Measurements from ENCODE around the gene AGPAT3. TPM values are rescaled to one million over a fixed set of nuclear protein-coding genes. Genes with fewer than 3 reads are reported as not detected.

Gene AGPAT3
- total and polyA plus RNA-seq, 2 donors (not counting 3 experiments of a cell fraction or from before 2014, with no cell fraction given) = 39.9 to 76.7 TPM

DNA sequence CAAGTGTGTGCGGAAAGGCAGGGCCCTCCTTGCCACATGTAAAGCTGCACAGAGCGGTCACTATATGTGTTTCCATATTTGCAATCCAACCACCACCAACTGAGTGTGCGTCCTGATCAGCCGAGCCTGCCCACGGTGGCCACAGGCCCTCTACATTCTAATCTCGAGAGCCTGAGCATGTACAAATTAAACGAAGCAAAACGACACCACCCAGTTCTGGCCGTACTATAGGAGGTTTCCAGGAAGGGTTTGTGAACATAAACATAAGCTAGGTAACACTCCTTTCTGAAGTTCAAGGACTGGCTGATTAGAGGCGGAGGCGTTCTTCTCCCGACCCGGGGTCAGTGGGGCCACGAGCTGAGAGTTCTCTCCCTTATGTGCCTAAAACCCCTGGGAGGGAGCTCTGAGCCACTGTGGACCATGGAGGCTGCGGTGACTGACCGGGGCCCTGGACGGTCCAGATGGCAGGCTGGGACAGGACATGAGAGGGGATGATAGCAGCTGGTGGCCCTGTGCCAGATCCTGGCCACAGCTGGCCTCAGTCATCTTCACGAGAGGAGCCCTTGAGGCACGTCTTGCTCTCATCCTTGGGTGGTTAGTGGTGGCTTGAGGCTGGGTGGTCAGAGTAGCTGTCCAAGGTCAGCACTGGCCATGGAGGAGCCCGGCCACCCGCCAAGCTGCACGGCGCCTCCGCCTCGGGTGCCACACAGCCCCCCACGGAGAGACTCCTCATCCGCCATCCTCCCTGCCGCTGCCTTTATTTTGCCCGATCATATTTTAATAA, 108.0 kb downstream of the AGPAT3 start:
- H3K9me1 ChIP-seq (replicated peaks; ENCODE audit: control insufficient read depth, extremely low read depth, insufficient read depth, low read length) = no peaks in the 10 kb centered on the region
- no peak overlapping the region for H3K27ac ChIP-seq (ENCODE audit: insufficient read depth, low read depth, low read length)
- H3K9ac ChIP-seq (replicated peaks; ENCODE audit: extremely low read depth, insufficient read depth, low read length) = no peak overlapping the region
- no TSS peak for BruUV-seq (replicated peaks)
- DNase-seq (ENCODE audit: low read depth, low spot score) (no peak), FAIRE-seq (no peak)
- no peak overlapping the region for H3K4me2 ChIP-seq (ENCODE audit: insufficient read depth, low read length)
- H3K27me3 ChIP-seq (ENCODE audit: control insufficient read depth in 2 of 2, insufficient read depth in 2 of 2, low read length in 2 of 2) = no peaks in the 10 kb centered on the region
- intact Hi-C loops (cut with micrococcal nuclease) (no loop called here), dilution Hi-C loops (cut with MboI; ENCODE audit: extremely low pct_ligation_motif_present, low sequenced_read_pairs) (no loop called here)
- no peaks in the 10 kb centered on the region for H3K79me2 ChIP-seq (ENCODE audit: control insufficient read depth, insufficient read depth, low read length)
- H4K20me1 ChIP-seq (replicated peaks; ENCODE audit: control insufficient read depth, extremely low read depth, insufficient read depth, low read length) = no peaks in the 10 kb centered on the region
- TF ChIP-seq JUN (IDR thresholded peaks at IDR 0.05; ENCODE audit: borderline replicate concordance, insufficient read depth, insufficient read length, low read depth) = no peak
- TF ChIP-seq, protein P1, sequence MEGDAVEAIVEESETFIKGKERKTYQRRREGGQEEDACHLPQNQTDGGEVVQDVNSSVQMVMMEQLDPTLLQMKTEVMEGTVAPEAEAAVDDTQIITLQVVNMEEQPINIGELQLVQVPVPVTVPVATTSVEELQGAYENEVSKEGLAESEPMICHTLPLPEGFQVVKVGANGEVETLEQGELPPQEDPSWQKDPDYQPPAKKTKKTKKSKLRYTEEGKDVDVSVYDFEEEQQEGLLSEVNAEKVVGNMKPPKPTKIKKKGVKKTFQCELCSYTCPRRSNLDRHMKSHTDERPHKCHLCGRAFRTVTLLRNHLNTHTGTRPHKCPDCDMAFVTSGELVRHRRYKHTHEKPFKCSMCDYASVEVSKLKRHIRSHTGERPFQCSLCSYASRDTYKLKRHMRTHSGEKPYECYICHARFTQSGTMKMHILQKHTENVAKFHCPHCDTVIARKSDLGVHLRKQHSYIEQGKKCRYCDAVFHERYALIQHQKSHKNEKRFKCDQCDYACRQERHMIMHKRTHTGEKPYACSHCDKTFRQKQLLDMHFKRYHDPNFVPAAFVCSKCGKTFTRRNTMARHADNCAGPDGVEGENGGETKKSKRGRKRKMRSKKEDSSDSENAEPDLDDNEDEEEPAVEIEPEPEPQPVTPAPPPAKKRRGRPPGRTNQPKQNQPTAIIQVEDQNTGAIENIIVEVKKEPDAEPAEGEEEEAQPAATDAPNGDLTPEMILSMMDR (IDR thresholded peaks at IDR 0.05; ENCODE audit: extremely low read depth in 1 of 2, insufficient read depth in 1 of 2, low read depth in 1 of 2, low read length in 2 of 2) = no peak
- TF ChIP-seq POLR2AphosphoS5 (IDR thresholded peaks at IDR 0.05; ENCODE audit: insufficient read depth, low read depth, low read length) = no peak
- CTCF ChIA-PET = interaction anchor here (0.9 to 1.4 kb wide), 2 partner anchors 20 to 162 kb away, joined by 3 read pairs; no protein-coding TSS in a partner anchor
- no peaks in the 10 kb centered on the region for H3K9me3 ChIP-seq (replicated peaks; ENCODE audit: control insufficient read depth, insufficient read depth, low read length)
- no peak overlapping the region for H3K4me3 ChIP-seq (replicated peaks in 1 of 3; ENCODE audit: insufficient read depth in 1 of 3, low read depth in 1 of 3, low read length in 3 of 3)
- H3K4me1 ChIP-seq (ENCODE audit: control insufficient read depth, extremely low read depth, insufficient read depth, low read length) = no peaks in the 10 kb centered on the region
- peaks cover 7 to 34% of the 10 kb centered on the region in 2 experiments for H3K36me3 ChIP-seq (ENCODE audit: control insufficient read depth in 2 of 2, extremely low read depth in 1 of 2, insufficient read depth in 2 of 2, low read length in 2 of 2)
- POLR2A ChIA-PET = no interaction called here
- no peak overlapping the region for H2AFZ ChIP-seq (ENCODE audit: low read depth, low read length)

GRCh38 chr21:43973634-43973955, 108.6 kb downstream of the AGPAT3 start:
- H3K27ac ChIP-seq (ENCODE audit: insufficient read depth, low read depth, low read length) = no peak overlapping the region
- H2AFZ ChIP-seq (ENCODE audit: low read depth, low read length) = no peak overlapping the region
- no peaks in the 10 kb centered on the region for H3K4me1 ChIP-seq (ENCODE audit: control insufficient read depth, extremely low read depth, insufficient read depth, low read length)
- CTCF ChIA-PET = interaction anchor here (0.9 to 1.4 kb wide), 2 partner anchors 20 to 162 kb away, joined by 3 read pairs; no protein-coding TSS in a partner anchor
- H3K4me3 ChIP-seq (replicated peaks in 1 of 3; ENCODE audit: insufficient read depth in 1 of 3, low read depth in 1 of 3, low read length in 3 of 3) = no peak overlapping the region
- H4K20me1 ChIP-seq (replicated peaks; ENCODE audit: control insufficient read depth, extremely low read depth, insufficient read depth, low read length) = no peaks in the 10 kb centered on the region
- no peak overlapping the region for H3K9ac ChIP-seq (replicated peaks; ENCODE audit: extremely low read depth, insufficient read depth, low read length)
- intact Hi-C loops (cut with micrococcal nuclease) (no loop called here), dilution Hi-C loops (cut with MboI; ENCODE audit: extremely low pct_ligation_motif_present, low sequenced_read_pairs) (no loop called here)
- H3K36me3 ChIP-seq (ENCODE audit: control insufficient read depth in 2 of 2, extremely low read depth in 1 of 2, insufficient read depth in 2 of 2, low read length in 2 of 2) = peaks cover 7 to 34% of the 10 kb centered on the region in 2 experiments
- POLR2A ChIA-PET = no interaction called here
- no peaks in the 10 kb centered on the region for H3K27me3 ChIP-seq (ENCODE audit: control insufficient read depth in 2 of 2, insufficient read depth in 2 of 2, low read length in 2 of 2)
- no peaks in the 10 kb centered on the region for H3K9me3 ChIP-seq (replicated peaks; ENCODE audit: control insufficient read depth, insufficient read depth, low read length)
- no TSS peak for BruUV-seq (replicated peaks)
- no peaks in the 10 kb centered on the region for H3K79me2 ChIP-seq (ENCODE audit: control insufficient read depth, insufficient read depth, low read length)
- H3K9me1 ChIP-seq (replicated peaks; ENCODE audit: control insufficient read depth, extremely low read depth, insufficient read depth, low read length) = no peaks in the 10 kb centered on the region
- TF ChIP-seq GATA2 (IDR thresholded peaks at IDR 0.05; ENCODE audit: insufficient read depth, insufficient read length, low read depth, low read length) = no peak
- TF ChIP-seq JUN (IDR thresholded peaks at IDR 0.05; ENCODE audit: borderline replicate concordance, insufficient read depth, insufficient read length, low read depth) = no peak
- no peak for TF ChIP-seq POLR2A (IDR thresholded peaks at IDR 0.05; ENCODE audit: low read depth, low read length)
- TF ChIP-seq FOS (IDR thresholded peaks at IDR 0.05; ENCODE audit: borderline replicate concordance, insufficient read depth, low read length) = no peak
- TF ChIP-seq, protein P2, sequence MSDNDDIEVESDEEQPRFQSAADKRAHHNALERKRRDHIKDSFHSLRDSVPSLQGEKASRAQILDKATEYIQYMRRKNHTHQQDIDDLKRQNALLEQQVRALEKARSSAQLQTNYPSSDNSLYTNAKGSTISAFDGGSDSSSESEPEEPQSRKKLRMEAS (IDR thresholded peaks at IDR 0.05; ENCODE audit: insufficient read depth, insufficient read length) = no peak
- TF ChIP-seq MYC (IDR thresholded peaks at IDR 0.05; ENCODE audit: low read depth, low read length) = no peak
- TF ChIP-seq EZH2 (IDR thresholded peaks at IDR 0.05; ENCODE audit: borderline replicate concordance, low read depth, low read length, severe bottlenecking) = no peak
- TF ChIP-seq, protein P1 (IDR thresholded peaks at IDR 0.05; ENCODE audit: extremely low read depth in 1 of 2, insufficient read depth in 1 of 2, low read depth in 1 of 2, low read length in 2 of 2) = no peak
- TF ChIP-seq POLR2AphosphoS5 (IDR thresholded peaks at IDR 0.05; ENCODE audit: insufficient read depth, low read depth, low read length) = no peak
- no peak overlapping the region for H3K4me2 ChIP-seq (ENCODE audit: insufficient read depth, low read length)
- DNase-seq (ENCODE audit: low read depth, low spot score) = no peak
- FAIRE-seq = no peak
